ENCODE measurements around the gene CTNNA3.

GRCh38 chr10:66222462-66223046 is 1473.4 kb downstream of the CTNNA3 start:
- TF ChIP-seq CTCF (conservative IDR thresholded peaks at IDR 0.05 in 1 of 2, IDR thresholded peaks at IDR 0.05 in 1 of 2; ENCODE audit: low read depth in 1 of 2, low read length in 2 of 2) (no peak), EZH2 (IDR thresholded peaks at IDR 0.05; ENCODE audit: low read length, missing control alignments) (no peak)
